Measurements from ENCODE around the gene CCDC69.
"Not testable (repeated sequence)": the region's sequence is repeated elsewhere in the genome, so short reads cannot be mapped to it uniquely, and the experiment has no call there.

The CCDC69 gene

DNA sequence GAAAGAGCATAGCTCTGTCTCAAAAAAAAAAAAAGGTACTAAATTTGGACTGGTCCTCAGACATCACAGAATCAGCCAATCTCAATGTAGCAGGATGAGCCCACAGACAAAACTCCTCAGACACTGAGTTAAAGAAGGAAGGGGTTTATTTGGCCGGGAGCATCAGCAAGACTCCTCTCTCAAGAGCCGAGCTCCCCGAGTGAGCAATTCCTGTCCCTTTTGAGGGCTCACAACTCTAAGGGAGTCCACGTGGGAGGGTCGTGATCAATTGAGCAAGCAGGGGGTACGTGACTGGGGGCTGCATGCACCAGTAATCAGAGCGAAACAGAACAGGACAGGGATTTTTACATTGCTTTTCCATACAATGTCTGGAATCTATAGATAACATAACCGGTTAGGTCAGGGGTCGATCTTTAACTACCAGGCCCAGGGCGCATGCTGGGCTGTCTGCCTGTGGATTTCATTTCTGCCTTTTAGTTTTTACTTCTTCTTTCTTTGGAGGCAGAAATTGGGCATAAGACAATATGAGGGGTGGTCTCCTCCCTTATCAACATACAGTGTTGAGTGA lies 16.5 kb upstream of the CCDC69 start:
- not testable (repeated sequence) for H3K9me3 ChIP-seq (ENCODE audit: low read length); H3K27me3 ChIP-seq (ENCODE audit: insufficient read depth, low read length); H3K36me3 ChIP-seq (ENCODE audit: insufficient read depth, low read length); H3K4me3 ChIP-seq (ENCODE audit: low read length); H2AFZ ChIP-seq (ENCODE audit: low read depth, low read length); H3K4me1 ChIP-seq (ENCODE audit: insufficient read depth, low read length)

GRCh38 chr5:151239237-151239861 lies 15.5 kb upstream of the CCDC69 start:
- no peaks in the 10 kb centered on the region for H3K36me3 ChIP-seq (ENCODE audit: insufficient read depth, low read length)
- H3K4me3 ChIP-seq (ENCODE audit: low read length): no peak overlapping the region

DNA sequence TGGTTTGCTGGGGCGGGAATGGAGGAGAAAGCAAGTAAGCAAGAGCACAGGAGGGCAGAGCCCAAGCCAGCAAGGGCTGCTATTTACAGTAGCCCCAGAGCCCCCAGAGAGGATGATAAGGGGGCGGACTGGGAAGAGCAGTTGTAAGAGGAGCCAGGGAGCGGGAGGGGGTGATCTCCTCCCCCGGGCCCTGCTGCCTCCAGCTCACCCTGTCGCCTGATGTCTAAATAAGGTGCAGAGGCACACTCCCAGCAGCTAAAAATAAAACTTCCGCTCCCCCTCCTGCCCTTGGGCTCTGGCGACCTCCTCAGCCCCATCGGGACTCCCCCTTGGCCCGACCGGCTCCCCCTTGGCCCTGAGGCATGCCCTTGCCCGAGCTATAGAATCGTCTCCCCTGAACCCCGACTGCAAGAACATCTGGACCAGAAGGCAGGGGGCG lies 14.4 kb upstream of the CCDC69 start:
- Histone ChIP-seq H3K27me3 (ENCODE audit: insufficient read depth, low read length) (peaks cover 4% of the 10 kb centered on the region), H2AFZ (ENCODE audit: low read depth, low read length) (no peak overlapping the region), H3K9me3 (ENCODE audit: low read length) (no peaks in the 10 kb centered on the region), H3K4me1 (ENCODE audit: insufficient read depth, low read length) (no peaks in the 10 kb centered on the region), H3K36me3 (ENCODE audit: insufficient read depth, low read length) (no peaks in the 10 kb centered on the region), H3K4me3 (ENCODE audit: low read length) (no peak overlapping the region)

More at GRCh38 chr5:151239237-151239861, 15.5 kb upstream of the CCDC69 start:
- peaks cover 4% of the 10 kb centered on the region for H3K27me3 ChIP-seq (ENCODE audit: insufficient read depth, low read length)
- H3K4me1 ChIP-seq (ENCODE audit: insufficient read depth, low read length): no peaks in the 10 kb centered on the region
- no peak overlapping the region for H2AFZ ChIP-seq (ENCODE audit: low read depth, low read length)
- no peaks in the 10 kb centered on the region for H3K9me3 ChIP-seq (ENCODE audit: low read length)

DNA sequence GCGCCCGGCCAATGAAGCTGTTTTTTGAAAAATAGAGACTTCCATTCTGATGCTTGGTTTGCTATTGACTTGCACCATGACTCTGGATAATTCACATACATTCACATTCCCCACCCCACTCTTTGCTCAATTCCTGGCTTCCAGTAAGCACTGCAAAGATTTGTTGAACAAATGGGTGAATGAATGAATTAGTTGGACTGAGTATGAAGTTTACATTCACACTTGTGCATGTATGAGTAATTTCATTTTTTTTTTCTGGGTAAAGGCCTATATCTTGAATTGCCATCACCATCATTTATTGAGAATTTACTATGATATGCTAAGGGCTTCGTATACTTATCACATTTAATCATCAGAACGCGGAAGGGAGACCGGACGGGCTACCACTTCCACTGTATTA lies 13.8 kb upstream of the CCDC69 start:
- H3K36me3 ChIP-seq (ENCODE audit: insufficient read depth, low read length): no peaks in the 10 kb centered on the region
- no peaks in the 10 kb centered on the region for H3K4me1 ChIP-seq (ENCODE audit: insufficient read depth, low read length)
- H2AFZ ChIP-seq (ENCODE audit: low read depth, low read length): no peak overlapping the region
- peaks cover 4% of the 10 kb centered on the region for H3K27me3 ChIP-seq (ENCODE audit: insufficient read depth, low read length)
- H3K4me3 ChIP-seq (ENCODE audit: low read length): no peak overlapping the region
- H3K9me3 ChIP-seq (ENCODE audit: low read length): no peaks in the 10 kb centered on the region

DNA sequence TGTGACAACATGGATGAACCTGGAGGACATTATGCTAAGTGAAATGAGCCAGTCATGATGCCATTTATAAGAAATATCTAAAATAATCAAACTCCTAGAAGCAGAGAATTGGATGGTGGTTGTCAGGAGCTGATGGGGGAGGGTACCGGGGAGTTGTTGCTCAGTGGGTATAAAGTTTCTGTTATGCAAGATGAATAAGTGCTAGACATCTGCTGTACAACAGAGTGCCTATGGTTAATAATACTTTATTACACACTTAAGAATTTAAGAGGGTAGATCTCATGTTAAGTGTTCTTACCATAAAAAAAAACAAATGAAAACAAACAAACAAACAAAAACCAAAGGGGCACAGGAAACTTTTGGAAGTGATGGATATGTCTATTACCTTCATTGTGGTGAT lies 13.0 kb upstream of the CCDC69 start:
- Histone ChIP-seq H3K36me3 (ENCODE audit: insufficient read depth, low read length) (no peaks in the 10 kb centered on the region), H3K4me1 (ENCODE audit: insufficient read depth, low read length) (no peaks in the 10 kb centered on the region), H3K9me3 (ENCODE audit: low read length) (no peaks in the 10 kb centered on the region), H3K27me3 (ENCODE audit: insufficient read depth, low read length) (peaks cover 4% of the 10 kb centered on the region), H3K4me3 (ENCODE audit: low read length) (no peak overlapping the region), H2AFZ (ENCODE audit: low read depth, low read length) (no peak overlapping the region)

DNA sequence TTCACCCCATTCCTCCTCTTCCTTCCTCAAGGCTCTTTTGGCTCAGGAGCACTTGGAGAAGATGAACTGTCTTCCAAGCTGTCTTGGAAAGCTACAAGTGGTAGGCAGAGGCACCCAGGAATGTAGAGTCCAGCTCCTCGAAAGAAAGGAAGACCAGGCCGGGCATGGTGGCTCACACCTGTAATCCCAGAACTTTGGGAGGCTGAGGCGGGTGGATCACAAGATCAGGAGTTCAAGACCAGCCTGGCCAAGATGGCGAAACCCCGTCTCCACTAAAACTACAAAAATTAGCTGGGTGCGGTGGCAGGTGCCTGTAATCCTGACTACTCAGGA lies 11.3 kb upstream of the CCDC69 start:
- not testable (repeated sequence) for H3K4me3 ChIP-seq (ENCODE audit: low read length); H3K36me3 ChIP-seq (ENCODE audit: insufficient read depth, low read length); H2AFZ ChIP-seq (ENCODE audit: low read depth, low read length)

GRCh38 chr5:151234476-151235238 lies 10.8 kb upstream of the CCDC69 start:
- Histone ChIP-seq H2AFZ (ENCODE audit: low read depth, low read length) (no peak overlapping the region), H3K36me3 (ENCODE audit: insufficient read depth, low read length) (no peaks in the 10 kb centered on the region), H3K4me1 (ENCODE audit: insufficient read depth, low read length) (no peaks in the 10 kb centered on the region), H3K9me3 (ENCODE audit: low read length) (no peaks in the 10 kb centered on the region), H3K27me3 (ENCODE audit: insufficient read depth, low read length) (peaks cover 4% of the 10 kb centered on the region), H3K4me3 (ENCODE audit: low read length) (no peak overlapping the region)

More for the DNA sequence above, 11.3 kb upstream of the CCDC69 start:
- not testable (repeated sequence) for H3K9me3 ChIP-seq (ENCODE audit: low read length); H3K4me1 ChIP-seq (ENCODE audit: insufficient read depth, low read length); H3K27me3 ChIP-seq (ENCODE audit: insufficient read depth, low read length)

- Histone ChIP-seq H3K4me3 (ENCODE audit: low read length) (no peak overlapping the region), H3K9me3 (ENCODE audit: low read length) (no peaks in the 10 kb centered on the region), H3K36me3 (ENCODE audit: insufficient read depth, low read length) (no peaks in the 10 kb centered on the region), H2AFZ (ENCODE audit: low read depth, low read length) (no peak overlapping the region), H3K27me3 (ENCODE audit: insufficient read depth, low read length) (peaks cover 4% of the 10 kb centered on the region), H3K4me1 (ENCODE audit: insufficient read depth, low read length) (no peaks in the 10 kb centered on the region)
These were observed 9.8 kb upstream of the CCDC69 start for GRCh38 chr5:151233616-151234085.

GRCh38 chr5:151231359-151231758 lies 7.5 kb upstream of the CCDC69 start:
- Histone ChIP-seq H3K4me1 (ENCODE audit: insufficient read depth, low read length) (no peaks in the 10 kb centered on the region), H3K36me3 (ENCODE audit: insufficient read depth, low read length) (no peaks in the 10 kb centered on the region), H3K27me3 (ENCODE audit: insufficient read depth, low read length) (peaks cover 2% of the 10 kb centered on the region), H2AFZ (ENCODE audit: low read depth, low read length) (no peak overlapping the region), H3K4me3 (ENCODE audit: low read length) (no peak overlapping the region), H3K9me3 (ENCODE audit: low read length) (no peaks in the 10 kb centered on the region)

DNA sequence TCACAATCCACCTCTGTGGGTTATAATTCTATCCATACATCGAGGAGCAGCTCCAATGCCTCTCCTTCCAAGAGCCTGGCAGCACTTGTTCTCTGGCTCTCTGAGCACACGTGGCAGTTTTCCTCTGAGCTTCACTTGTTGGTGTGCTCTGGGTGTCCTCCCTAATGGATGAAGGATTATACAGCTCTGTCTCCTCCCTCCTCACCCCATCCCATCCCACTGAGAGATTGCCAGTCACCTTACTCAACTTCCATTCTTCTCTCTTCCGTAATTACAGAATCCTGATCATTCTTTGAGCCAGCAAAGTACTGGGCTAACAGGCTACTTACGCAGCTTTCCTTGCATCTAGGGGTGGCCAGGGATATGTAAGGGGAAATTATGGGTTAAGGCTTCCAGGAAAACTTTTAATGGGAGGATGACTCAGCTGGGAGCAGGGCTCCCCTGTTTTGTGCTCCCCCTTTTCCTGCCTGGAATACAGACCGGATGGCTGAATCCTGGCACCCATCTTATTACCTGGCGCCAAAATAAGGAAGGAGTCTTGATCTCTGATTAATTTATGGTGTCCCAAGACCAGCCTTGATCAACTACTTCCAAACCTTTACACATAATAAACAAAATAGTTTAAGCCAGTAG lies 6.3 kb upstream of the CCDC69 start:
- H3K9me3 ChIP-seq (ENCODE audit: low read length): no peaks in the 10 kb centered on the region
- no peaks in the 10 kb centered on the region for H3K4me1 ChIP-seq (ENCODE audit: insufficient read depth, low read length)
- no peaks in the 10 kb centered on the region for H3K36me3 ChIP-seq (ENCODE audit: insufficient read depth, low read length)
- H3K4me3 ChIP-seq (ENCODE audit: low read length): no peak overlapping the region
- peaks cover 2% of the 10 kb centered on the region for H3K27me3 ChIP-seq (ENCODE audit: insufficient read depth, low read length)
- no peak overlapping the region for H2AFZ ChIP-seq (ENCODE audit: low read depth, low read length)

DNA sequence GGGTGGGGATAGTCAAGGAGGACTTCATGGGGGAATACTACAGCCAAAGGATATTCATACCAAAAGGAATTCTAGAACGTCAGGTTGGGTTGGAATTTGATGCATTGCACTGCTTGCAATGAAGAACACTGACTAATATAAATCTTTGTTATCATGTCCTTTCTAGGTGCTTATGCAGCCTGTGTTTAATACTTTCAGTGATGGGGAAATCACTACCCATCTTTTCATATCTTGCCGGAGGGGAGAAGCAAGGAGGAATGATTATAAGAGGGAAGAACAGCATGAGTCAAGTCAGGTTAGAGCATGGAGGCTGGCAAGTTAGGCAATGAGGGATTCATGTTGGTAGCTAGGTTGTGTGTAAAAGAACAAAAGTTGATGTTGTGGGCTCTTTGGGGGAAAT lies 5.1 kb upstream of the CCDC69 start:
- Histone ChIP-seq H3K4me1 (ENCODE audit: insufficient read depth, low read length) (no peaks in the 10 kb centered on the region), H2AFZ (ENCODE audit: low read depth, low read length) (no peak overlapping the region), H3K36me3 (ENCODE audit: insufficient read depth, low read length) (no peaks in the 10 kb centered on the region), H3K27me3 (ENCODE audit: insufficient read depth, low read length) (no peaks in the 10 kb centered on the region), H3K9me3 (ENCODE audit: low read length) (no peaks in the 10 kb centered on the region), H3K4me3 (ENCODE audit: low read length) (no peak overlapping the region)

DNA sequence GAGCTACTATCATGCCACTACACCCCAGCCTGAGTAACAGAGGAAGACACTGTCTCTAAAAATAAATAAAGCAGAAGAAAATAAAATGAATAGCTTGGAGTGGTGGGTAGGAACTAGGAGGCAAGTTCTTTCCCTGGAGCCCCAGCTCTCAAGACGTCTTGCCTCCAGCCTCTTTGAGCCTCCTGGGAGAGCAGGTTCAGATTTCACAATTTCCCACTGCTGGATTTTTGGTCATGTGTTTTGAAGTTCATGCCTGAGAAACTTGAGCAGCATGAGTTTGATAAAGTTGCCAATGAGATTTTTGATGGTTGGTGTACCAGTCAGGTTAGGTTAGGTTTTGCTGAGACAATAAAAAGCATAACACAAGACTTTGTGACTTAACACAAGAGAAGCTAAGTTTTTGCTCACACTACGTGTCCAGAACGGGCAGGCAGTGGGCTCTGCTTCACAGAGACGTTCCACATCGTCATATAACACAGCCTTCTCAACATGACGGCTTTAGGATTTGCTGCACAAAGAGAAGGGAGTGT lies 4.1 kb upstream of the CCDC69 start:
- Histone ChIP-seq H2AFZ (ENCODE audit: low read depth, low read length) (no peak overlapping the region), H3K27me3 (ENCODE audit: insufficient read depth, low read length) (peaks cover 6% of the 10 kb centered on the region), H3K4me3 (ENCODE audit: low read length) (no peak overlapping the region), H3K36me3 (ENCODE audit: insufficient read depth, low read length) (no peaks in the 10 kb centered on the region), H3K9me3 (ENCODE audit: low read length) (no peaks in the 10 kb centered on the region), H3K4me1 (ENCODE audit: insufficient read depth, low read length) (peaks cover 4% of the 10 kb centered on the region)

DNA sequence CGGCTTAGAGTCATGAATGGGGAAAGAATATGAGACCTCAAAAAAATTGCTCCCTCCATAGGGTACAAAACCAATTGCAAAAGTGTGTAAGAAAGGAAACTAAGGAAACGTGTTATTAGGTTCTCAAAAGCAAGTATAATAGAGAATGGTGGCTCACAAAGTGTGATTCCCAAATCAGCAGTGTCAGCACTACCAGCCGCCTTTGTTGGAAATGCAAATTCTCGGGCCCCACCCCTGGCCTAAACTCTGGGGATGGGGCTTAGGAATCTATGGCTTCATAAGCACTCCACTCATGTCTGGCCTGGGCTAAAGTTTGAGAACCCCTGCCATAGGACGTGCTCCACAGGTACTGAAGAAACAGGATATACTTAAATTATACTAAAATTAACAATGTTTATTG lies 1.6 kb upstream of the CCDC69 start:
- no peak overlapping the region for H2AFZ ChIP-seq (ENCODE audit: low read depth, low read length)
- H3K27me3 ChIP-seq (ENCODE audit: insufficient read depth, low read length): peaks cover 20% of the 10 kb centered on the region

More for the DNA sequence above, 1.6 kb upstream of the CCDC69 start:
- Histone ChIP-seq H3K9me3 (ENCODE audit: low read length) (no peaks in the 10 kb centered on the region), H3K36me3 (ENCODE audit: insufficient read depth, low read length) (no peaks in the 10 kb centered on the region), H3K4me1 (ENCODE audit: insufficient read depth, low read length) (peaks cover 4% of the 10 kb centered on the region), H3K4me3 (ENCODE audit: low read length) (no peak overlapping the region)

Measured in neuron (in vitro differentiated cells).